ENCODE results near the gene ZNF532. TPM values are rescaled to one million over a fixed set of nuclear protein-coding genes. Genes with fewer than 3 reads are reported as not detected.

ZNF532 gene
- total RNA-seq, 2 donors from 2014 or later: 2.1 to 7.0 TPM

DNA sequence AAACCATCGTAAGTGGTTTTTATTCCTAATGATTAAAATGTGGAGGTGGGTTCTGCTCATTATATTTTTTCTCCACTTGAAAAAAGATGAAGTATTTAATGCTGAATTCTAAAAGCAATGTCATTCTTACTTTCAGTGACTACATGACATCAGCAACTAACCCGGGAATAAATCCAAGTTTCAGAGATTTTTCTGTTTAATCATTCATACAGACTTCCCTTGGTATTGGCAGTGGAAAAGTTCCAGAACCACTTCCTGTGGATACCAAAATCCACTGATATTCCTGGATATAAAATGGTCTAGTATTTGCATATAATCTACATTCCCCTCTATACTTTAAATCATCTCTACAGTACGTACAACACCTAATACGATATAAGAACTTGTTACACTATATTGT, 128.6 kb downstream of the ZNF532 start:
- DNase-seq (ENCODE audit: low spot score in 2 of 2) (no peak), ATAC-seq (no peak)
- Mint-ChIP-seq H3K9me3 (peaks cover 10 to 12% of the 10 kb centered on the region in 2 donors), H3K36me3 (peaks cover 0 to 17% of the 10 kb centered on the region in 2 donors), H3K27ac (no peak overlapping the region)

DNA sequence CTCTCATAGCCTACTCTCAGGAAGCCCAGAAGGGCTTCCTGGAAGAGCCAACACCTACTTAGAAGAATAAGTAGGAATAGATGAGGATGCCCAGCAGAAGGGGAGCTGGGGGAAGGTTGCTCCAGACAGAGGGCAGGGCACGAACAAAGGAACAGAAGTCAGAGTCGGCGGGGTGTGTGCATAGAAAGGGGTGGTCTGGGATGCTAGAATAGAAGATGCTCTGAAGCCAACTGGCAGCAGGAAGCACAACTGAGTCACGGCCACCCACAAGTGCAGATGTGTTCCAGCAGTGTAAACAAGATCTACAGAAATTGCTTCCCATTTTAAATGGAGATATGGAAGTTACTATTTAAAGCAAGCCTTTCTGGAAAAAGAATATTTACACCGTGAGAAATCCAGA, 131.0 kb downstream of the ZNF532 start:
- Mint-ChIP-seq H3K36me3 (peaks cover 0 to 6% of the 10 kb centered on the region in 2 donors), H3K27ac (no peak overlapping the region), H3K9me3 (no peaks in the 10 kb centered on the region)
- no peak for DNase-seq (ENCODE audit: low spot score in 2 of 2)
- no peak for ATAC-seq

DNA sequence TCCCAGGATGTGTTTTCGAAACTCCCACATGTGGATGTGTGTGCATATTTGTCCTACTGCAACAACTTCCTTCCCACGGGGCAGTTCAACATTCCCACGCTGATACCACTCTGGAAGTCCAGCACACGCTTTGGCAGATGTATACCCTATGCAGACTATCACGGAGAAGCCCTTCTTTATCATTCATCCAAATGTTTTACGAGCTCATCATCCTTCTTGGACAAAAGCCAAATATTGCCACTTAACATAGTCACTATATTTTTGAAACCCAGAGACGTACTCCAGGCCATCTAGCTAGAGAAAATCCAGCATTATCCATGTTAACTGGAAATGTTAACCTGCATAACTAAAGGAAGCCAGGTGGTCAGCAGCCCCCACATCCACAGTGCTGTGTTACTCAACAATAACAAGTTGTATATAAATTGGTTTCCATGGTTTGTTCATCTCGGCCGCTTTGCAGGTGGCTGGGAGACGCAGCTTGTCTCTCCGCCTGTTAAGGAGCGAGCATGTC, 131.5 kb downstream of the ZNF532 start:
- Mint-ChIP-seq H3K36me3 (peaks cover 0 to 4% of the 10 kb centered on the region in 2 donors), H3K27ac (no peak overlapping the region), H3K9me3 (no peaks in the 10 kb centered on the region)
- ATAC-seq (no peak), DNase-seq (ENCODE audit: low spot score in 2 of 2) (no peak)

DNA sequence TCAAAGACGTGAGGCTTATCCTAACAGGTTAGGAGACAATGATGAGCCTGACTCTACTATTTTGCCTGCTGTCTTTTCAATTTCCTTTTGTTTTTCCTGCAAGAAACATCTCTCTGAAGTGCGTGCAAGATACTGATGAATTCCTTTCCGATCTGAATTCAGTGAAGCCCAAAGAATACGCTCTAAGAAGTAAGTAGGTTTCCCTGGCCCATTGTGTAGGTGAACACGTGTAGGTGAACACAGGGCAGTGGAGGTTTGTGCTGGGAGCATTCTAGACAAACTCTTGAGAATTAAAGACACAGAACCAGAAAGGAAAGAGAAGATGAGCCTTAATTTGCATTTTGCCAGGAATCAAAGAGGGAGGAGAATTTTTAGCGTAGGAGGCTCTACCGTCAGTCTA, 132.0 kb downstream of the ZNF532 start:
- ATAC-seq (no peak), DNase-seq (ENCODE audit: low spot score in 2 of 2) (no peak)
- Mint-ChIP-seq H3K36me3 (no peaks in the 10 kb centered on the region), H3K9me3 (no peaks in the 10 kb centered on the region), H3K27ac (no peak overlapping the region)

- ATAC-seq: no peak
- Mint-ChIP-seq H3K9me3 (no peaks in the 10 kb centered on the region), H3K36me3 (no peaks in the 10 kb centered on the region), H3K27ac (no peak overlapping the region)
- no peak for DNase-seq (ENCODE audit: low spot score in 2 of 2)
These were observed 133.2 kb downstream of the ZNF532 start for GRCh38 chr18:58997811-58998337.

DNA sequence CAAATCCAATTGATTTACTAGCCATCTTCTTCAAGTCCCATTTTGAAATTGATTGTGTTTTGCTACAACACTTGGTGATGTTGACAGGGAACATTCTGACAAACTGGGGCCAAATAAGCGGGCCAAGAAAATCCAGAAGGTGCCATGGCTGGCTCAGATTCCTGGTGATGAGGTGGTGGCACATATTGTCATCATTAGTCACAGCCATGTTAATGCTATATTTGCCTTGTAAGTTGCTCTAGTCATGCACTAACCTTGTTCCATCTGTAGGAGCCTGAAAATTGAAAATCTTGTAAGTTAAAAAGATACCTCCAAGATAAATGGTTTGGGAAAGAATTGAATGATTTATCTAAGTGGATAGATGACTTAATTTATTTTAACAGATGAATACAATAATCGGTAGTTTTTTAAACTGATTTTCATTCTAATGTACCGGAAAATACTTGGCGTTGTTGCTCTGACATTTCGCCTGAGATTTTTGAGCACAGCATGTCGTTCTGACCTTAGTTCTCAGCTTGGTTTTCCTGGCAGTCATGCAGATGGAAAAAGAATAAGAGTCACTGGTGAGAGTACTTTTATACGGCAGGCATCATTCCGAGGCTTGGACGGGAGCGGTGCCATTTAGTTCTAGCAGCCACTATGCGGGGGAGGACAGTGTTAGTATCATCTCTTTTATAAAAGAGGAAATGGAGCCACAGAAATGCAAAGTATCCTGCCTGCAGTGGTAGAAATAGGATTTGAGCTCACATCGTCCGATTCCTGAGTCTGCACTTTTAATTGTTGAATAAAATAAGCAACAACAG, 133.9 kb downstream of the ZNF532 start:
- no peaks in the 10 kb centered on the region for H3K9me3 Mint-ChIP-seq
- DNase-seq (ENCODE audit: low spot score in 2 of 2) (no peak), ATAC-seq (no peak)
- no peak overlapping the region for H3K27ac Mint-ChIP-seq
- H3K36me3 Mint-ChIP-seq: no peaks in the 10 kb centered on the region

- H3K36me3 Mint-ChIP-seq: no peaks in the 10 kb centered on the region
- no peak for DNase-seq (ENCODE audit: low spot score in 2 of 2)
- no peaks in the 10 kb centered on the region for H3K9me3 Mint-ChIP-seq
- H3K27ac Mint-ChIP-seq: no peak overlapping the region
- ATAC-seq: no peak
These were observed 136.5 kb downstream of the ZNF532 start for GRCh38 chr18:59001166-59001565.

DNA sequence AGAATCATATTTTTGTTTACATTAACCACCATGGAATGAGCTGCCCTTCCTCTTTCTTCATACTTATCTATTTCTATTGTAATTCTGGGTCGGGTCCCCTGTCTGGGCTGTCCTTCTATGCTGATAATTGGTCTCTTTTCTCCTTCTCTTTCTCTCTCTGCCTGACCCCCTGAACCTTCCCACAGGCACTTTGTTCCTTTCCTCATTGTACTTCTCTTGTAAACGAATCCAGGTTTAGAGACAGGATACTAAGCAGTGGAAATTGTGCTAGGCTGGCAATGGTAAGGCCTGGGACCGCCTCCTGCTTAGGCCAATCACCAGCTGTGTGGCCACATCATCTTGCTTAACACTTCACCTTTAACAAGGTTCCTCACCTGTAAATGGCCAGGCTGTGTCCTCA, 137.0 kb downstream of the ZNF532 start:
- H3K9me3 Mint-ChIP-seq: no peaks in the 10 kb centered on the region
- DNase-seq (ENCODE audit: low spot score in 2 of 2): no peak
- no peak overlapping the region for H3K27ac Mint-ChIP-seq
- ATAC-seq: no peak
- H3K36me3 Mint-ChIP-seq: no peaks in the 10 kb centered on the region

DNA sequence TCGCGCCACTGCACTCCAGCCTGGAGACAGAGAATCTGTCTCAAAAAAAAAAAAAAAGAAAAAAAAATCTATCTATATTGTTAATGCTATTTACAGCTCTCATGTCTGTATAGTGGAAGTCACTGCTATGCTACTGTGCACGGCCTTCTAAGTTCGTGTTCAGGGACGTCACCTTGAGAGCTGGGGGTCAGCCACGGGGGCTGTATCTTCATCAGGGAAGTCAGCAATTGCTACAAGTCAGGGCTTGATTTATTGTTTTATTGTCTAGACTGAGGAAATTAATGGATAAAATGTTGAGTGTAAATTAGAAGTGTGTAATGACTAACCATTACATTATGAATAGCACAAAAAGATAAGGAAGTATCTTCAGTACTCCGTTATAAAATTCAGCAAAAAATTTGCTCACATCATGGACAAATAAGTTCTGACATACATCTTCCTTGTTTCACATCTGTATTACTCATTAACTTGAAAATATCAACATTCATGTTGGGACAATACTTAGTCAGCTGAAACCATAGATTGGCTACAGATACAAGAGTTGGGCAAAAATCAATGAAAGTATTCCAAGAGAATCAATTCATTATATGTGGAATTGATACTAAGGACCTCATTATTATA, 138.4 kb downstream of the ZNF532 start:
- no peak for DNase-seq (ENCODE audit: low spot score in 2 of 2)
- no peaks in the 10 kb centered on the region for H3K9me3 Mint-ChIP-seq

GRCh38 chr18:59005262-59005661, 140.6 kb downstream of the ZNF532 start:
- ATAC-seq: no peak

More for the DNA sequence above, 138.4 kb downstream of the ZNF532 start:
- H3K27ac Mint-ChIP-seq: no peak overlapping the region
- ATAC-seq: no peak
- no peaks in the 10 kb centered on the region for H3K36me3 Mint-ChIP-seq

DNA sequence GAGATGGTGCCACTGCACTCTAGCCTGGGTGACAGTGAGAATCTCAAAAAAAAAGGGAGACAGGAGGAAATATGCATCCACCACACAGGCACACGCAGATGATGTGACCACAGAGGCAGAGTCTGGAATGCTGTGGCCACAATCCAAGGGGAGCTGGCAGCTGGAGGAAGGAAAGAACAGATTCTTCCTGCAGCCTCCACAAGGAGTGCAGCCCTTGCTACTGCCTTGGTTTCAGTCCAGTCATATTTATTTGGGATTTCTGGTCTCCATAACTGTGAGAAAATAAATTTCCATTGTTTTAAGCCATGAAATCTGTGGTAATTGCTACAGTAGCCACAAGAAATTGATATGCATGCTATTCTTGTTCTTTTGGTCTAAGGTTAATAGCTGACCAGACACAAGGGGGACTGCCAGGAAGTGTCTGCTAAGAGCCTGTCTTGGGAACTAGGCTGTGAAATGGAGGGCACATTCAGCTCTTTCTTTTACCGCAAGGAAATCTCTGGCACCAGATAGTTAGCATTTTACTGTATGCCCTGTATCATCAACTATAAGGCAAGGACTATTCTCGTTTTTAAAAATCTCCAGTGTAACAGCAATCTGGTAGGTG, 141.9 kb downstream of the ZNF532 start:
- ATAC-seq (no peak), DNase-seq (ENCODE audit: low spot score in 2 of 2) (no peak)
- no peaks in the 10 kb centered on the region for H3K9me3 Mint-ChIP-seq
- no peaks in the 10 kb centered on the region for H3K36me3 Mint-ChIP-seq
- no peak overlapping the region for H3K27ac Mint-ChIP-seq

More at GRCh38 chr18:59005262-59005661, 140.6 kb downstream of the ZNF532 start:
- no peak overlapping the region for H3K27ac Mint-ChIP-seq
- DNase-seq (ENCODE audit: low spot score in 2 of 2): no peak
- no peaks in the 10 kb centered on the region for H3K36me3 Mint-ChIP-seq
- no peaks in the 10 kb centered on the region for H3K9me3 Mint-ChIP-seq

GRCh38 chr18:59008302-59008974, 143.8 kb downstream of the ZNF532 start:
- ATAC-seq: no peak
- no peaks in the 10 kb centered on the region for H3K36me3 Mint-ChIP-seq

GRCh38 chr18:59009846-59010245, 145.2 kb downstream of the ZNF532 start:
- H3K27ac Mint-ChIP-seq: no peak overlapping the region
- ATAC-seq (no peak), DNase-seq (ENCODE audit: low spot score in 2 of 2) (no peak)
- no peaks in the 10 kb centered on the region for H3K36me3 Mint-ChIP-seq
- peaks cover 0 to 9% of the 10 kb centered on the region in 2 donors for H3K9me3 Mint-ChIP-seq

More at GRCh38 chr18:59008302-59008974, 143.8 kb downstream of the ZNF532 start:
- DNase-seq (ENCODE audit: low spot score in 2 of 2): no peak
- Mint-ChIP-seq H3K9me3 (peaks cover 0 to 2% of the 10 kb centered on the region in 2 donors), H3K27ac (no peak overlapping the region)

DNA sequence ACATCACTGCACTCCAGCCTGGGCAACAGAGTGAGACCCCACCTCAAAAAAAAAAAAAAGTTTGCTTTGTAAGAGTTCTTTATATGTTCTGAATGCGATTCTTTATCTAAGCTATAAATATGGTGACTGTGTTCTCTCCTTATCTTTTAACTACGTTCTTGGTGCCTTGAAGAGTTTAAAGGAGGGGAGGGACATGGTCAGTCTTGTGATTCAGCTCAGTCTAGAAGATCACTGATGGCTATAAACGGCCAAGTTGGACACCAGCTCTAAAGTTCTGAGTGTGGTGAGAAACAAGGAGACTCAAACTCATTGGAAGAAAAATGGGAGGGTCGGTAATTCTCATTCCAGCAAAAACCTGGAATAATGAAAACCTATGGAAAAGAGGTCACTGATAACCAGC, 146.6 kb downstream of the ZNF532 start:
- Mint-ChIP-seq H3K27ac (no peak overlapping the region), H3K36me3 (no peaks in the 10 kb centered on the region), H3K9me3 (peaks cover 0 to 9% of the 10 kb centered on the region in 2 donors)
- DNase-seq (ENCODE audit: low spot score in 2 of 2): no peak
- no peak for ATAC-seq

DNA sequence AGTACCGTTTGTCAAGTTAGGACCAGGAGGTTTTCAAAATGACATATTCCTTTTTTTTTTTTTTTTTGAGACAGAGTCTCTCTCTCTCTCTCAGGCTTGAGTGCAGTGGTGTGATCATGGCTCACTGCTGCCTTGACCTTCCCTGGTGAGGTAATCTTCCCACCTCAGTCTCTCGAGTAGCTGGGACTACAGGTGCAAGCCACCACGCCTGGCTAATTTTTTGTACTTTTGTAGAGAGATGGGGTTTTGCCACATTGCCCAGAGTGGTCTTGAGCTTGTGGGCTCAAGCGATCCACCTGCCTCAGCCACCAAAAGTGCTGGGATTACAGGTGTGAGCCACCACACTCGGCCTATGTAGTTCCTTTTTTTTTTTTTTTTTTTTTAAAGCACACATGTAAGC, 147.1 kb downstream of the ZNF532 start:
- no peak for ATAC-seq
- no peaks in the 10 kb centered on the region for H3K36me3 Mint-ChIP-seq
- no peak overlapping the region for H3K27ac Mint-ChIP-seq
- DNase-seq (ENCODE audit: low spot score in 2 of 2): no peak
- peaks cover 0 to 9% of the 10 kb centered on the region in 2 donors for H3K9me3 Mint-ChIP-seq

- peaks cover 0 to 6% of the 10 kb centered on the region in 2 donors for H3K36me3 Mint-ChIP-seq
- ATAC-seq (no peak), DNase-seq (ENCODE audit: low spot score in 2 of 2) (no peak)
- H3K27ac Mint-ChIP-seq: no peak overlapping the region
- peaks cover 8 to 18% of the 10 kb centered on the region in 2 donors for H3K9me3 Mint-ChIP-seq
These were observed 148.4 kb downstream of the ZNF532 start for GRCh38 chr18:59012815-59013705.

Measured in activated naive CD4-positive, alpha-beta T cell treated with anti-CD3 and anti-CD28 coated beads, Interleukin-2, amount 50 U/mL, for 72 hours (primary cell).